C4-2B (cell line): ENCODE results near the gene DHPS.

Experiments
- CTCF ChIP-seq: fragments of 450-650 bp; conservative IDR thresholded peaks from 2 replicates; pipeline ENCODE4 v1.5.1; 2017; ENCODE audit warnings: mild to moderate bottlenecking
- ZFX ChIP-seq: fragments of 450-650 bp; IDR thresholded peaks from 2 replicates; pipeline ENCODE4 v1.6.1; 2017

- no peak for TF ChIP-seq CTCF
- TF ChIP-seq ZFX, result no peak
Observed at GRCh38 chr19:12648088-12648487, 33.6 kb downstream of the DHPS start.
